Measurements from ENCODE around the gene CSGALNACT2. TPM values are rescaled to one million over a fixed set of nuclear protein-coding genes. Genes with fewer than 3 reads are reported as not detected.
A peak's percentile ranks its signal among the peaks of the same experiment; 100 is the strongest.

The CSGALNACT2 gene
- total RNA-seq, 1 experiment from 2014 or later: 7.9 TPM

DNA sequence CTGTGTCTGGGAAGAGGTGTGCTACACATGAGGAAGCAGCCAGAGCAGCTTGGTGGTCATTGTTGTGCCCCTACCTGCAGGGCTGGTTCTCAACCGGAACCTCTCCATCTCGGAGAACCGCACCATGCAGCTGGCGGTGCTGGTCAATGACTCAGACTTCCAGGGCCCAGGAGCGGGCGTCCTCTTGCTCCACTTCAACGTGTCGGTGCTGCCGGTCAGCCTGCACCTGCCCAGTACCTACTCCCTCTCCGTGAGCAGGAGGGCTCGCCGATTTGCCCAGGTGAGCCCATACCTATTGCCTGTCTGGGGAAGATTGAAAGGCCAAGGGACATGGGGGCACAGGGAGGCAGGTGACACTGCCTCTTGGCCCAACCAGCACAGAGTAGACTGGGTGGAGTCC is 29.3 kb upstream of the CSGALNACT2 start:
- H3K27ac ChIP-seq: no peak overlapping the region
- H3K4me3 ChIP-seq: no peak overlapping the region
- no peak for DNase-seq
- no peaks in the 10 kb centered on the region for H3K27me3 ChIP-seq
- H3K36me3 ChIP-seq: no peaks in the 10 kb centered on the region
- H3K4me1 ChIP-seq: no peaks in the 10 kb centered on the region
- H3K9me3 ChIP-seq (replicated peaks): no peaks in the 10 kb centered on the region

DNA sequence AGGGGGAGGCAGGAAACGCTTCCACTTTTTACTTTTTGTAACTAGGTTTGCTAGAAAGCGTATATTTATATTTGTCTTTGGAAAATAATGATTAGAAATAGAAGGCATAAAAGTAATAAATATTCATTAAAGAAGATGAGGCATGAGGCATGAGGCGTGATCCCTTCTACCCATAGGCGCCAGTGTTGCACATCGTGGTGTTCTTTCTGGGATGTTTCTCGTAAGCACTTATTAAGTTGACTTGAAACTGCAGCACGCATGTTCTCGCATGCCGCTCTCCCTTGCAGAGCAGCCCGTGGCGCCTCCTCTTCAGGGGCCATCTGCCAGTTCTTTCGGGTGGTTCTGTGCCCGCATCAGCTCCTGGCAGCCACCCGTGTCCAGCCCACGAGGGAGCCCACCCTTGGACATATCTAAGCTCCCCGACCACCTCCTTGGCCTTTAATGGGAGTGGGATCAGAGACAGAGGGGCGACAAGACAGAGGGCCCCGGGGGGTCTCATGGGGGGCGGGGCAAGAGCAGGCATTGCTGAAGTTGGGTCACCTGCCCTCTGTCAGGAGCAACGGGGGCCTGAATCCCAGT is 28.5 kb upstream of the CSGALNACT2 start:
- Histone ChIP-seq H3K4me3 (no peak overlapping the region), H3K27ac (no peak overlapping the region), H3K36me3 (no peaks in the 10 kb centered on the region), H3K9me3 (replicated peaks) (no peaks in the 10 kb centered on the region), H3K27me3 (no peaks in the 10 kb centered on the region), H3K4me1 (no peaks in the 10 kb centered on the region)
- no peak for DNase-seq

DNA sequence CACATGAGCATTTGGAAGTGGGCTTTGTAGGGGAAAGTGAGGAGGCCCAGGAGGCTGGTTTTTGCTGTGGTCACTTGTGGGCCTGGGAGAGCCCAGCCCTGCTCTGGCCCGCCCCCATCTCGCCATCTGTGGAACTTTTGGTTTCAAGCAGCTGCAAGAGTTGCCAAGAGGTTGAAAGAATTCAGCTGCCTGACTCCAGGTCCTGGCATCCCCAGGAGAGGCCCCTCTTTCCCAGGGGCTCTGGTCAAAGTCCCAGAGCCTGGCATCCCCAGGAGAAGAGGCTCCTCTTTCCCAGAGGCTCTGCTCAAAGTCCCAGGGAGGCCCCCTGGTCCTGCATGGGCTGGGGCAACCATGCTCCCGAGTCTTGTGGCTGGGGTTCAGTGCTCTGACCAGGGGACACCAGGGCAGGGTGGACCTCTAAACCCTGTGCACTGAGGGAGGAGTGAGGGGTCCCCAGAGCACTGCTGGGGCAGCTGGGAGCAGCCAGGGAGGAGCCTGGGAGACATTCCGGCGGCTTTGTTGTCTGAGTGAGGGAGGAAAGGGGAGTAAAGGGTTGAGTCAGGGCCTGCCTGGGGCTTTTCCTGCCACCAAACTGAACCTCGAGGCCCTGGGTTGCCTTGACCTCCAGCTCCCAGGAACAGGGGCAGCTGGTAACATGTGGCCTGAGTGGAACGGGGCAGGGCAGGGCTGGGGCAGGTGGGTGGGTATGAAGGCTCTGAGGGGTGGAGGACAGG is 27.7 kb upstream of the CSGALNACT2 start:
- Histone ChIP-seq H3K36me3 (no peaks in the 10 kb centered on the region), H3K4me3 (no peak overlapping the region), H3K9me3 (replicated peaks) (no peaks in the 10 kb centered on the region), H3K4me1 (no peaks in the 10 kb centered on the region), H3K27ac (no peak overlapping the region), H3K27me3 (no peaks in the 10 kb centered on the region)
- DNase-seq: peak; percentile 19 to 34

DNA sequence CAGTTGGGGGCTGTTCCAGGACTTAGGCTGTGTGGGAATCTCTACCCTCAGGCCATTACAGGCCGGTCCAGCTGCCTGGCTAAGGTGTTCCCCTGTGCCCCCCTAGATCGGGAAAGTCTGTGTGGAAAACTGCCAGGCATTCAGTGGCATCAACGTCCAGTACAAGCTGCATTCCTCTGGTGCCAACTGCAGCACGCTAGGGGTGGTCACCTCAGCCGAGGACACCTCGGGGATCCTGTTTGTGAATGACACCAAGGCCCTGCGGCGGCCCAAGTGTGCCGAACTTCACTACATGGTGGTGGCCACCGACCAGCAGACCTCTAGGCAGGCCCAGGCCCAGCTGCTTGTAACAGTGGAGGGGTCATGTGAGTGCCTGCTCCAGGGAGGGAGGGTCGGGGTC is 27.1 kb upstream of the CSGALNACT2 start:
- Histone ChIP-seq H3K27me3 (no peaks in the 10 kb centered on the region), H3K4me1 (no peaks in the 10 kb centered on the region), H3K36me3 (no peaks in the 10 kb centered on the region), H3K9me3 (replicated peaks) (no peaks in the 10 kb centered on the region), H3K27ac (no peak overlapping the region), H3K4me3 (no peak overlapping the region)
- no peak for DNase-seq

DNA sequence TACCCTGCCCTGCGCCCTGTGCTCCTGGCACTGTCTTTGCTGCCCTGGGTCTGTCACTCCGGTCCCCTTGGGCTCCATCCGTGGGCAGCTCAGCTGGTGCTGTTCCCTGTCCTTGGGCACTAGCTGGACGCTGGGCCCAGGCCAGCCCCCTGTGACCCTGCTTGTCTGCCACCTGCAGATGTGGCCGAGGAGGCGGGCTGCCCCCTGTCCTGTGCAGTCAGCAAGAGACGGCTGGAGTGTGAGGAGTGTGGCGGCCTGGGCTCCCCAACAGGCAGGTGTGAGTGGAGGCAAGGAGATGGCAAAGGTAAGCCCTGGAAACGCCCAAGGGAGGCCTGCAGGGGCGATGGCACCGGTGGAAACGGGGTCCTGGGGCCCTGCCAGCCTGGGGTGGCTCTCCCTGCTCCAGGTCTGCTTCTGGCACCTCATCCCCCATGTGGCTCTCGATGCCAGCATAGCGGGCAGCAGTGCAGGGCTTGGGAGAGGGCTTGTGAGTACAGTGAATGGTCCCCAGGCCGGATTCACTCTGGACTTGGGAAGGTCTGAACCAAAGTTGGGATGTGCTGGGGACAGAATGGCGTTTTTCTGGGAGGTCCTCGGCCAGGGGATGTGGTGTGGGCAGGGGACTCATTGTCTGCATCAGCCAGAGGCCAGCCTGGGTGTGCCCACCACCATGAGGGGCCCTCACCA is 26.2 kb upstream of the CSGALNACT2 start:
- Histone ChIP-seq H3K9me3 (replicated peaks) (no peaks in the 10 kb centered on the region), H3K36me3 (no peaks in the 10 kb centered on the region), H3K27ac (no peak overlapping the region), H3K27me3 (no peaks in the 10 kb centered on the region), H3K4me3 (no peak overlapping the region), H3K4me1 (no peaks in the 10 kb centered on the region)
- DNase-seq: no peak

DNA sequence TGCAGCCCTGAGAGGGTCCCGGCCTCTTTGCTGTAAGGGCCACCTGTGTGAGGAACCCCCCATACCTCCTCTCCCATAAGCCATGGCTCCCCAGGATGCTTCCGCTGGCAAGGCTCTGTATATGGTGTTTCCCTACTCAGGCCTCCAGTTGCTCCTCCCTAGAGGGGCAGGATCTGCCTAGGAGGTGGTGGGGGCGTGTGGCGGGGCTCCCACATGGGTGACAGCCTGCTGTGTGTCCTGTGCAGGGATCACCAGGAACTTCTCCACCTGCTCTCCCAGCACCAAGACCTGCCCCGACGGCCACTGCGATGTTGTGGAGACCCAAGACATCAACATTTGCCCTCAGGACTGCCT is 25.7 kb upstream of the CSGALNACT2 start:
- Histone ChIP-seq H3K27me3 (no peaks in the 10 kb centered on the region), H3K27ac (no peak overlapping the region), H3K9me3 (replicated peaks) (no peaks in the 10 kb centered on the region), H3K36me3 (no peaks in the 10 kb centered on the region), H3K4me3 (no peak overlapping the region), H3K4me1 (no peaks in the 10 kb centered on the region)
- no peak for DNase-seq

DNA sequence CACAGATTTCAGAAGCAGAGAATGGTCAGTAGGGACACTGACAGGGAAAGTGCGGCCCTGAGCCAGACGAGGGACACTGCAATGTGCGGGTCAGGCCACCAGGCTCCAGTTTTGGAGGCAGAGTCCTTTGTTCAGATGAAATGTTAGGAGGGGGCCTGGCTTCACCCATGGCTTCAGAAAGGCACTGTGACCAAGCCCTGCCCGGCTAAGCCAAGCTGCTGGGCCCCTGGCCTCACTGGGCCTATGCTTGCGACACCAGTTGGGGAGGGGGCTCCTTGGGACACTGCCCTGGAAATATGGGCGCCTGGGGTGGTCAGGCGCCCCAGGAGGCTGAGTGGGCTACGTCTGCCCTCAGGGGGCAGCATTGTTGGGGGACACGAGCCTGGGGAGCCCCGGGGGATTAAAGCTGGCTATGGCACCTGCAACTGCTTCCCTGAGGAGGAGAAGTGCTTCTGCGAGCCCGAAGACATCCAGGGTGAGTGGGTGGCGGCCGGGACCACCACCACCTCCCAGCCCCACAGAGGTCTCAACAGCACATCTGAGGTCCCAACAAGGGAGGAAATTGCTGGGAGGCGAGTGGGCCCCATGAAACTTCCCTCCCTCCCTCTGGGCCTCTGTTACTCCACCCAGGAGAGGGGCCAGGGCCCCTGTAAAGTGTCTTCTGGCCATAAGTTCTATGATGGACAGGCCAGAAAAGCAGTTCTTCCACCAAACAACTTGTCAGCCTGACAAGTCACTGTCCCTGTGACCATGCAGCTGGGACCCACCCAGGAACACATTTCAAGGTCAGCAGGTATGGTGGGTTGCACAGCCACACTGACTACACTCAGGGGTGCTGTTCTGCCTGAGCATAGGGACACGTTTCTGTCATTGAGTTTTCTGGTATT is 24.8 kb upstream of the CSGALNACT2 start:
- Histone ChIP-seq H3K4me3 (no peak overlapping the region), H3K36me3 (no peaks in the 10 kb centered on the region), H3K9me3 (replicated peaks) (no peaks in the 10 kb centered on the region), H3K4me1 (no peaks in the 10 kb centered on the region), H3K27ac (no peak overlapping the region), H3K27me3 (no peaks in the 10 kb centered on the region)
- DNase-seq: no peak

DNA sequence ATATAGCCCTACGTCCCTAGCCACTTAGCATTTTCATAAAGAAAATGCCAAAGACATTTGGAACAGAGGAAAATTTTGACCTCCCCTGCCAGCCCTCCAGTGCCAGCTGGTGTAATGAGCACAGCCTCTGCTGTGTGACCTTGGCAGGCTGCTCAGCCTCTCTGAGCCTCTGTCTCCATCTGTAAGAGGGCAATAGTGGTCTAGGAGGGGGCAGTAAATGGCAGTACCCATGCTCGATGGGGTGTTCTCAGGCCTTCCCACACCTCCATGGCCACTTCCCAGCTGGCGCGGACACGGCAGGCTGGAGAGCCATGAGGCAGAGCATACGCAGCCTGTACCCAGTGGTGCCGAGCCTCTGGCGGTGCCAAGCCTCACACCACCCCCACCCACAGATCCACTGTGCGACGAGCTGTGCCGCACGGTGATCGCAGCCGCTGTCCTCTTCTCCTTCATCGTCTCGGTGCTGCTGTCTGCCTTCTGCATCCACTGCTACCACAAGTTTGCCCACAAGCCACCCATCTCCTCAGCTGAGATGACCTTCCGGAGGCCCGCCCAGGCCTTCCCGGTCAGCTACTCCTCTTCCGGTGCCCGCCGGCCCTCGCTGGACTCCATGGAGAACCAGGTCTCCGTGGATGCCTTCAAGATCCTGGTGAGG is 24.0 kb upstream of the CSGALNACT2 start:
- no peaks in the 10 kb centered on the region for H3K9me3 ChIP-seq (replicated peaks)

DNA sequence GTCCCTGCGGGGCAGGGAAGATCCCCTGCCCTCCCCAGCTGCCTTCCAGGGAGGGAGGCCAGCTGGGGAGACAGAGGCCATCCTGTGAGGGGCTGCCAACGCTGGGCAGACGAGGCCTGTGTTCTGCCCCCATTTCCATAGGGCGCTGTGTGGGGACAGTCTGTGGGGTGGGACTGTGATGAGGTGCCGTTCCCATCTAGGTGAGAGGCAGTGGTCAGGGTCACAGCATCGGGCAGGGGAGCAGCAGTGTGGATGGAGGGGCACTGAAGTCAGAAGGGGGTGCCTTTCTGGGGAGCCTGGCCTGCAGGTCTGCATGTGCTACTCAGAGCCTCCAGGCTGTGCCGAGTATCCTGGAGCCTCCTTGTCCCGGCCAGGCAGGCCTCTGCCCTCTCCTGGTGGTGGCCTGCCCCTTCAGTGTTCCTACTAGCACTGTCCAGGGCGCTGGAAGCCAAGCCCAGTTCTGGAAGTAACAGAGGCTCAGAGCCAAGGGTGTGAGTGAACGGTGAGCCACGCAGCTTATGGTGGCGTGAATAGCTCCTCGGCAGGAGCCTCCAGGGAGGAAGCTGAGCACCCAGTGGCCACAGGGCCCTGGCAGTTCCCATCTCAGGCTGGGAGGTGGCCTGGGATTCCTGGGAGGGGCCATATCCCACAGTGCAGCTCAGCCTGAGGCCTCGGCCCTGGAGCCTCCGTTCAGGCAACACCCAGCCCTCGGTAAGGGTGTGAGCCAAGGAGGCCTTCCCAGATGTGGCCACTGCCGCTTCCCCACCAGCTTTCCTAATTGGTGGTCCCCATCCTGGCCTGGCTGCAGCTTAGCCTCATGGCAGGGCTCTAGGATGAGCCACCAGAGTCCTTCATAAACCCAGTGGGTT is 23.3 kb upstream of the CSGALNACT2 start:
- Histone ChIP-seq H3K9me3 (replicated peaks) (no peaks in the 10 kb centered on the region), H3K27ac (no peak overlapping the region), H3K36me3 (no peaks in the 10 kb centered on the region), H3K4me3 (no peak overlapping the region), H3K27me3 (no peaks in the 10 kb centered on the region), H3K4me1 (no peaks in the 10 kb centered on the region)
- DNase-seq: no peak

More for the DNA sequence above, 24.0 kb upstream of the CSGALNACT2 start:
- Histone ChIP-seq H3K27ac (no peak overlapping the region), H3K36me3 (no peaks in the 10 kb centered on the region), H3K4me1 (no peaks in the 10 kb centered on the region), H3K27me3 (no peaks in the 10 kb centered on the region), H3K4me3 (no peak overlapping the region)
- DNase-seq: no peak

DNA sequence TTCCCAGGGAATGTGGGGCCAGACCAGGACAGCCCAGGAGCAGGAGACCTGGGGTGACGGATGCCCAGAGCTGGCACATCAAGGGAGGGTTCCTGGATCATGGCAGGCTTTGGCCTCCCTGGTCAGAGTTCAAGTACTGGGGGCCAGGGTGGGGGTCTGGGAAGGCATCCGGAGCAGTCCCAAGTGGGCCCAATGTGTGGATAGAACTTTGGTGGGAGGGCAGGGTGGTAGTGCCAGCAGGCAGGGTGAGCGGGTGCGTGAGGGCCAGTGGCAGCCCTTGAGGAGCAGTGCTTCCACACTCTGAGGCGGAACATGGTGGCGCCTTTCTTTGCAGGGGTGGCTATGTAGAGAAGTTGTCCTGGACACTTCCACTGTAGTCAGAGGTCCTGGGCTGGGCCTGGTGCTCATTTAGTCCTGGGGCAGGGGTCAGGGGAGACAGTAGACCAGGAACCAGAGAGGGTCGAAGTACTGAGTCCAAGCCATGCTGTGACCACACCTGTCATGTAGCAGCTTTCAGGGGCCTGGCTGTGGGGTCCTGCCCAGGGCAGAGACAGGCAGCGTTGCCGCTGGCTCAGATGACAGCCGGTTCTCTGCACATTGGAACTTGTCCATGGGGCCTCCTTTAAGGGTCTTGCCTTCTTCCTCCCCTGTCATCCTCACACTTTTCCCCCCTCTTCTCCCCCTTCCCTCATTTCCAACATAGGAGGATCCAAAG is 22.2 kb upstream of the CSGALNACT2 start:
- no peaks in the 10 kb centered on the region for H3K4me1 ChIP-seq
- no peak overlapping the region for H3K4me3 ChIP-seq
- no peaks in the 10 kb centered on the region for H3K36me3 ChIP-seq
- H3K9me3 ChIP-seq (replicated peaks): no peaks in the 10 kb centered on the region
- no peak for DNase-seq
- no peak overlapping the region for H3K27ac ChIP-seq
- H3K27me3 ChIP-seq: no peaks in the 10 kb centered on the region

DNA sequence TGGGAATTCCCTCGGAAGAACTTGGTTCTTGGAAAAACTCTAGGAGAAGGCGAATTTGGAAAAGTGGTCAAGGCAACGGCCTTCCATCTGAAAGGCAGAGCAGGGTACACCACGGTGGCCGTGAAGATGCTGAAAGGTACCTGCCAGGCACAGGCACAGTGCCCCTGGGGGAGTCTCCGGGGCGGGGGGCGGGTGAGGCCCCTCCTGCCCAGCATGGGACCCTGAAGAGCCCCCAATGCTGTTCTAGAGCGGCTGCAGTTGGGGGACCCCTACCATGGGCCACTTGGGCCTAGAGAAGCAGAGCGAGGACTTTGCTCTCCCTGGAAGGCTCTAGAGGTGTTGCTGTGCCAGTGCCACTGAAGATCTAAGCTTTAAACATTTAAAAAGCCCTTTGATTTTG is 21.6 kb upstream of the CSGALNACT2 start:
- Histone ChIP-seq H3K27me3 (no peaks in the 10 kb centered on the region), H3K27ac (no peak overlapping the region), H3K4me1 (no peaks in the 10 kb centered on the region), H3K4me3 (no peak overlapping the region), H3K36me3 (no peaks in the 10 kb centered on the region), H3K9me3 (replicated peaks) (no peaks in the 10 kb centered on the region)
- DNase-seq: no peak

DNA sequence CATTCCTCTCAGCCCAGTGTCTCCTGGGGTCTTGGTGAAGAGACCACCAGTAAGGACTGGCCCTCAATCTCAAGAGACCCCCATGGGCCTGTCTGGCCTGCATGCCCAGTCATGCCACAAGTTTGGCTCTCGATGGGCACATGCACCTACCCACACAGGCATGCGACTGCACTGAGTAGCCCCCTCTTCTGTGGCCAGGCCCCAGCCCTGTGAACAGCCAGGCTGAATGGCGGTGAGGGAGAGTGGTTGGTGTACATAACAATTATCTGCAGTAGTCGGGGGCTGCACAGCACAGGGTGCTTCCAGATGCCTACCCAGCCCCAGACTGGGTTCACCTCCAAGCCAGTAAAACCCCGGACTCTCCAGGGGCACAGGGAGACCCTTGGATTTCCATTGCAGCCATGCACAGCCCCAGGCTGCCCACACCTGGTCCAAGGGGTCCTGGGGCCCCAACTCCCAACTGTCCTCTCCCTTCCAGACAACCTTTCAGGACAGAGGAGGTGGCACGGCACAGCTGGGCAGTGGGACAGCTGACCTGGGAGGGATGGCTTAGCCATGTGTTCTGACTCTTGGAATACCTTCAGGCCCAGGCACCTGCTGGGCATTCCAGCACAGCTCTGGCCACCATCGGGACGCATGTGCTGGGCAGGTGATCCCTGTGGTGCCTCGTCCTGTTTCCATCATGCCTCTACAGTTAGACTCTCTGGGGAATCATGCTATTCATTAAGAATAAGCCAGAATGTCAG is 21.0 kb upstream of the CSGALNACT2 start:
- no peak overlapping the region for H3K4me3 ChIP-seq
- H3K4me1 ChIP-seq: no peaks in the 10 kb centered on the region
- no peaks in the 10 kb centered on the region for H3K36me3 ChIP-seq
- DNase-seq: no peak
- no peak overlapping the region for H3K27ac ChIP-seq
- H3K27me3 ChIP-seq: no peaks in the 10 kb centered on the region
- no peaks in the 10 kb centered on the region for H3K9me3 ChIP-seq (replicated peaks)

All from SJCRH30 (cell line).